HG03066 (cell line): ENCODE measurements around the gene PTTG2.
A peak's percentile ranks its signal among the peaks of the same experiment; 100 is the strongest.
"Not testable (repeated sequence)": the region's sequence is repeated elsewhere in the genome, so short reads cannot be mapped to it uniquely, and the experiment has no call there.

Experiments used
- ATAC-seq: cut with Tn5 transposase; IDR thresholded peaks from one replicate; pipeline ENCODE4 v1.9.1; 2021; ENCODE audit warnings: low read depth; ENCODE audit not compliant: unreplicated experiment

PTTG2 gene

GRCh38 chr4:37953620-37954293 is 6.4 kb upstream of the PTTG2 start:
- no peak for ATAC-seq

- no peak for ATAC-seq
Observed at GRCh38 chr4:37956941-37957340, 3.3 kb upstream of the PTTG2 start.

GRCh38 chr4:37958932-37959331 is 1.3 kb upstream of the PTTG2 start:
- no peak for ATAC-seq

DNA sequence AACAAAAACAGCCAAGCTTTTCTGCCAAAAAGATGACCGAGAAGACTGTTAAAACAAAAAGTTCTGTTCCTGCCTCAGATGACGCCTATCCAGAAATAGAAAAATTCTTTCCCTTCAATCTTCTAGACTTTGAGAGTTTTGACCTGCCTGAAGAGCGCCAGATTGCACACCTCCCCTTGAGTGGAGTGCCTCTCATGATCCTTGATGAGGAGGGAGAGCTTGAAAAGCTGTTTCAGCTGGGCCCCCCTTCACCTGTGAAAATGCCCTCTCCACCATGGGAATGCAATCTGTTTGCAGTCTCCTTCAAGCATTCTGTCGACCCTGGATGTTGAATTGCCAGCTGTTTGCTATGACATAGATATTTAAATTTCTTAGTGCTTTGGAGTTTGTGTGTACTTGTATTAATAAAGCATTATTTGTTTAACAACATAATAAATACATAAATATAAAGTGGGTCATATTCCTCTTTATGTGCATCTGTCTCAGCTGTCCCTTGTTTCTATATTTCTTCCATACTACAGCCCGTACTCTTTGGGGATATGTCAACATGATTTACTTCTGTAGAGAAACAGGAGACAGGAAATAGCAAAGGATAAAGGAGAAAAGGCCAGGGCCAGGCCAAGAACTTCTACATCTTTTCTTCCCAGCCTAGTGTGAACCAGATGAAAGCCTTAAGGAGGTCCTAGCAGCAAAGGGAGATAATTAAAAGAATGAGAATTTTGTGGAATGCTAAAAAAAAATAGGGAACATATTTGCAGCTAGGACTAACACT is 667 bp downstream of the PTTG2 start:
- ATAC-seq: no peak

DNA sequence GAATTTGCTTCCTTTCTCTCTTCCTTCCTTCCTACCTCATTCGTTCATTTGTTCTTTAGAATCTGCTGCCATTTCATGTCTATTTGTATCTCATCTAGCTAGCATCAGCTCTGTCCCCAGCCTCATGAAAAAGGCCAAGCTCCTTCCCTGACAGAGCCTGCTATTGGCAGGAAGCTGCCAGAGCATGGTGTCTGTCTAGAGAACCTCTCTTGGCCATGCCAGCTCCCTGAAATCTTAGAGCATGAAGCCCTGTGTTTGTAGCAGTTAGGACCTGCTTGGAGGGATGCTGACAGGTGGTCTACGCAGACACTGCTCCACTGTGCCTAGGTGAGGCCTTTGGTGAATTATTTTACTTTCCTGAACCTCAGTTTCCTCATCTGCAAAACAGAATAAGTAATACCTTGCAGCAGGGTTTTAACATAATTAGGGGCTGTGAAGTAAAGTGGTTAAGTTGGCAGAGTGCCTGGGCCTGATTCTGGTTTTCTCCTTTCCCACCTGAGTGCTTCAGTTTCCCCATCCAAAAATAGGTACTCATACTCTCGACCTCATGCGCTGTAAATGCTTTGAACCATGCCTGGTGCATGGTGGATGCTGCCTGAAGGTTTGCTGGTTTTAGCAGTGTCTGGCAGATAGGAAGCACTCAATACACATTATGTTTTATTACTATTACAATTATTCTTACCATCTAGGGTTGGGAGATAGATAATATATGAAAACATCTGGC is 4.7 kb downstream of the PTTG2 start:
- ATAC-seq: peak; percentile 79

DNA sequence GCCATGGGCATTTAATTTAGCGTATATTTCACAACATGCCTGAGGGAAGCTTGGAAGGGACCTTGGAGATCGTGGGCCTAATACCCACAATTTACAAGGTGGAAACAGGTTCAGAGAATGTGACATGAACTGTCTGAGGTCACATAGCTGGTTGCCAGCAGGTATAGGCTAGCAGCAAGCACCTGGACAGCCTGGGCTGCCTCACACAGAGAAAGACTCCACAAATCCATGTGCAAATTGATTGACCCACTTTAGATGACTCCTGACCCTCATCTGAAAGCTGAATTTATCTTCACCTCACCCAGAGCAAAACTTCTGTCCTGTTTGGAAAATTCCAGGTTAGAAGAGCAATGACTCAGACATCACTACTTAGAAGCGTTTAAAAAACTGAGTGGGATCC is 5.8 kb downstream of the PTTG2 start:
- ATAC-seq: no peak

GRCh38 chr4:37967736-37968135 is 7.5 kb downstream of the PTTG2 start:
- ATAC-seq: no peak

- no peak for ATAC-seq
Observed at GRCh38 chr4:37968747-37969146, 8.5 kb downstream of the PTTG2 start.

DNA sequence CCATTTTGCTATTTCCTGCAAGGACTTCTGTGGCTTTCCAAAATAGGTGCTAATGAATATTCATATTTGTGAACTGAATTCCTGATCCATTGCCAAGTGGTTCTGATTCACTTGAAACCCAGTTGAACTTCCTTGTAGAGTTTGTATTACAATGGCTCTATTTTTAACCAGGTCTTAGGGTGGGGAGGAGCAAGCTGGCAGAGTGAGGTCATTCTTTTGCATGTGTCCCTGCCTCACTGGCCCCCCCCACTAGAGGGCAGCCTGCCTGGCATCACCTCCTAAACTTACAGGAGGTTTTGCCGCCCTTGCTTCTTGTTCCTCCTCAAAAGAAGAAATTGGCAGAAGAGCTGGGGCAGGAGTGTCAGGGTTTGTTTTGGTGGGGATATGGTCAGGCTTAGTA is 10.5 kb downstream of the PTTG2 start:
- ATAC-seq: no peak

DNA sequence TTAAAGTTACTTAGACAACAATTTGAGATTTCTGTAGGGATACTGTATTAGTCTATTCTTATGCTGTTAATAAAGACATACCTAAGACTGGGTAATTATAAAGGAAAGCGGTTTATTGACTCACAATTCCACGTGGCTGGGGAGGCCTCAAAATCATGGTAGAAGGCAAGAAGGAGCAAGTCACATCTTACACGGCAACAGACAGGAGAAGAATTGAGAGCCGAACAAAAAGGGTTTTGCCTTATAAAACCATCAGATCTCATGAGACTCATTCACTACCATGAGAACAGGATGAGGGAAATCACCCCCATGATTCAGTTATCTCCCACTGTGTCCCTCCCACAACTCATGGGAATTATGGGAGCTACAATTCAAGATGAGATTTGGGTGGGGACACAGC is 11.0 kb downstream of the PTTG2 start:
- no peak for ATAC-seq

DNA sequence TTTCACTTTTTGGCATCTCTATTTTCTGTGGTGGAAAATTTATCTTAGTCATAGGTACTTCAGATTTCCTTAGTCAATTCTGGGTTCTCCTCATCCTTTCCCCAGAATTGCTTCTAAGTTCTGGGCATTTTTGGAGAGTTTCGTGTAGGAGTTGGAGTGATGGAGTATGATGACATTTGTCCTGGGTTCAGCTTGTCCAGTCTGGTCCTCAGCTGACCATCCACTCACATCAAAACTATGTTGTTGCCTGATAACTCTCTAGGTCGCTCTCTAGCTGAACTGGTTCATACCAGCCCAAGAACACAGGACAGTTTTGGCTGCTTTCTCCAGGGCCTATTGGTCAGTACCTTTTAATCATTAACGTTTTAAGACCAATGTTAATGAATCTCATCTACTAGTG is 13.2 kb downstream of the PTTG2 start:
- no peak for ATAC-seq

GRCh38 chr4:37975321-37975822 is 15.2 kb downstream of the PTTG2 start:
- not testable (repeated sequence) for ATAC-seq

DNA sequence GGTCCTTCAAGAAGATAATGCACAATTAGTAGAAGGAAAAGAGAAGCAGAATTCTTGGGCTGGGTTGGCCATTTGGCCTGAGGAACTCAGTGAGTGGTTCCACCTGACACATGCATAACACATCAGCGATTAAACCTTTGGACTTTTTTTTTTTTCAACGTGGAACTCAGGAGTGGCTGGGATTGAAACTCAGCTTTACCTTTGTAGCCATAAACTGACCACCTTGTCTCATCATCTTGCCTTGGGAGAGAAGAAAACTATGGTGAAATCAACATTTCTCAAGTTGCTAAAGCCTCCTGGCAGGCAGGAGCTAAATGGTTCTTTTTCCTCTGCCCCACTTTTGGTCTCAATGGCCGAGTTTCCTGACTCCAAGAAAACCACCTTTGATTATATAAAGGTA is 16.3 kb downstream of the PTTG2 start:
- no peak for ATAC-seq

DNA sequence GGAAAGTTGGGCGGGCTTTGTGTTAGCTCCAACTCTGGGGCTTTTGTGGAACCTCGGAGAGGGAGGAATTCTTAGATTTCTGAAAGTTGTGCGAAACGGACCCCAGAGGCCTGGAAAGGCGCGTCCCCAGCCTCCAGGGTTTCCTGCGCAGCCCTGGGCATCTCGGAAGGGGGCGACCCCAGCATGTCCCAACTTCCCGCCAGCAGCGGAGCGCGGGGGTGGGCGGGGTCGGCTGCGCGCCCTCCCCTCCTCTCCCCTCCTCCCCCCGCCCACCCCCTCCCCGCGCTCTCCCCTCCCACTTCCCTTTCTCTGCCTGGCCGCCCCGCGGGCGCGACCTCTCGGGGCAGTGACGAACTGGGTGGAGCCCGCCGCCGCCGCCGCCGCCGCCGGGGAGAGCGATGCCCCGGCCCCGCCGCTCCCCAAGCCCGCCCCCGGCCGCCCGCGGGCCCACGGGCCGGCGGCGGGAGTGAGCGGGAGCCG is 16.8 kb downstream of the PTTG2 start:
- ATAC-seq: peak; percentile 74

GRCh38 chr4:37977471-37978247 is 17.5 kb downstream of the PTTG2 start:
- ATAC-seq: peak; percentile 59

DNA sequence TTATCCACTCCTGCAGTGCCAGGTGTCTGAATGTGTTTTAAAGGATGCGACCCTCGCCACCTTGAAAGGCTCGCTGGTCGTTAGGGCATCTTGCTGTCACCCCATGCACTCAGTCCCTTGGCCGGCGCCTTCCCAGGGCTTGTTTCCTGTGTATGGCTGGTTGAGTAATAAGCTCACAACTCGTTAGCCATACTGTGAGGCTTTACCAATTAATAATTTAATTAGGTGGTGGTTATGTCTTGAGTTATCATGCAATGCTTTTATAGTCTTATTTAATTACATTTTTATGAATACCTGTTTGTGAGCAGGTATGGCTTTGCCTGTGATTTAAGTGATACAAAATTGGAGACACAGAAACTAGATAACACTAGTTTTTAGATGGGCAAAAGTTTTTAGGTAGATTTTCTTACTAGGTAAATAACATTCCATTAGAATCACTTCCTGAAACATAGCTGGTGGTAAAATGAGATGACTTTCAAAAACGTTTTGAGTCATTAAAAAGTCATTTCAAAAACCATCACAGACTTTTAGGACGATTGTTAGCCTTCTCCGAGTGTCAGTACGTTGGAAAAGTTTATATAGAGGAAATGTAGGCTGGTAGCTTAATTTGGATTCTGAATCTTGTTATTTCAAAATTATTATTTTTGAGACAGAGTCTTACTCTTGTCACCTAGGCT is 18.2 kb downstream of the PTTG2 start:
- ATAC-seq: peak; percentile 8

DNA sequence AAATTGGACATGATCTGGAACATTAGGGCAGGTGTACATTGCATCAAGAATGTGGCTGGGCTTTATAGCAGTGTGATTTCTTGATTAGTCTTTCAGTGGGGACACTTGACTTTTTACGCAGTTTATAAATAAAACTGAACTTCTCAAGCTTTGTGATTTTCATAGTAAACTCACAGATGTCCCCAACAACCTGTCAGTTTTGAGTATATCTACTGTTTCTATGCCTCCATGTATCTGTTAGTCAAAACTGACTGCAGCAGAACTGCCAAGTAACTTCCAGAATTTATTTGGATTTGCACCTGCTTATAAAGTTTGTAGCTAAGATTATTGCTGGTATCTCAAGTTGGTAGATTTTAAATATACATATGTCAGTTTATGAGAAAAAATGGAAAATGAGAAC is 20.0 kb downstream of the PTTG2 start:
- no peak for ATAC-seq

DNA sequence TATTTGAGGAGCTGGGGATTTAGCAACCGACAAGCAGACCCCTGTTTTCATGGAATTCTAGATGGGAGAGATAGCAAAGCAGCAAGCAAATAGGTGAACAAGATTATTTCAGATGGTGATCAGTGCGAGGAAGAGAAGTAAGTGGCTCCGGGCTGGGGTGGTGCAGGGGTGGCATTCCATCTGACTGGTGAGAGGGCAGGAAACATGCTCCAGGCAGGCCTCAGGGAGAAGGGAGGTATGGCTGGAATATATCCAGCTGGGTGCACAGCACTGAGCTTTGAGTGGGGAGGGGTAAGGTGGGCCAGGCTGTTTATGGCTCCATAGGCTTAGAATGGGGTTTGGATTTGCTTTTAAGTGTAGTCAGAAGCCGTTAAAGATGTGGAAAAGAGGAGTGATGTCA is 21.2 kb downstream of the PTTG2 start:
- ATAC-seq: no peak

DNA sequence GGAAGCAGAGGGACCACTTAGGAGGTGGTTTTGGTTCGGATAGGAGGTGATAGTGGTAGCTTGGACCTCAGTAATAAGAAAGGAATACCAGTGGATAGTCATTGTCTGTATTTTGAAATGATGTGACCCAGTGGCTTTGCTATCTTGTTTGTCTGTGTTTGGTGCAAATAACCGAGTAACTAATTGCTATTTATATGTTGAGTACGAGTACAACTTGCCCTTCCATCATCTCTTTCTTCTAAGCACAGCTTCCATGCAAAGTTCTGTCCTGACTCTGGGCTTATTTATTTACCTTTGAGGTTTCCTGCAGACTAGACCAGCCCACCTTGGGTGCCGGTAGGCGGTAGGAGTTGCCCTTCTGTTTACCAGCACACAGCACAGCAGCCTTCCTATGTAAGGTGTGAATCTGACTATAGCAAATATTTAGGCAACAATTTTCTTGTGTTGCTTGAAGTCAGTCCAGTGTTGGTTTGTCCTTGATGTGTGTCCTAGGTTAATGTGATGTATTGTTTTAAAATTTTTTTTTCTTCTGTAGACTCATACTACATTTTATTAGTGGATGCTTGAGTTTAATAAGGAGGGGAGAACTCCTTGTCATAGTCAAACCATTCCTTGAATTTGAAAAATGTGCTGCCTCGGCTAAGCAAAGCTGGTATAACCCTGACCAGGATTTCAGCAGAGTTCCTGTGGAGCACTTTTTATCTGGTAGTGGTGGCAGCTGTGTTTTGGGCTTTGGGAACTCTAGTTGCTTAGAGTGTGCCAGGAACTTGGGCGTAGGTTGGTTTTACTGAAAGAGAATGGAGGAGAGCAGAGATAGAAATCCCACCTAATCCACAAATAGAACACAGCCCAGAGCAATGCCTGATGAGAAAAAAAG is 21.9 kb downstream of the PTTG2 start:
- no peak for ATAC-seq
